Liver (tissue), 9 donors: ENCODE measurements around the gene EFCAB10. TPM values are rescaled to one million over a fixed set of nuclear protein-coding genes. Genes with fewer than 3 reads are reported as not detected.

Source experiments
- DNase-seq: peaks from one replicate; pipeline ENCODE4 v3.0.0-alpha.2; 2017; ENCODE audit warnings: low spot score
- H3K27ac ChIP-seq, 2 donors: one replicate each; pipeline ENCODE4 v1.7.0; 2013; ENCODE audit warnings: inconsistent platforms in 2 of 2, low read length in 2 of 2, control low read depth in 1 of 2, low read depth in 1 of 2, mild to moderate bottlenecking in 1 of 2
- H3K27me3 ChIP-seq, 4 donors: one replicate each; pipeline versions ENCODE4 v1.6.1 to v1.7.0; 2013; ENCODE audit warnings: low read length in 3 of 4, inconsistent platforms in 1 of 4, mild to moderate bottlenecking in 1 of 4, moderate library complexity in 1 of 4; ENCODE audit not compliant: control insufficient read depth in 4 of 4, insufficient read depth in 4 of 4
- H3K36me3 ChIP-seq, 4 donors: one replicate each; pipeline versions ENCODE4 v1.6.1 to v1.7.0; 2013; ENCODE audit warnings: low read length in 3 of 4, mild to moderate bottlenecking in 3 of 4, low read depth in 1 of 4, moderate library complexity in 1 of 4; ENCODE audit not compliant: control insufficient read depth in 4 of 4, insufficient read depth in 3 of 4
- H3K4me1 ChIP-seq, 4 donors: one replicate each; pipeline versions ENCODE4 v1.6.1 to v1.7.0; 2013; ENCODE audit warnings: low read length in 3 of 4, mild to moderate bottlenecking in 3 of 4, moderate library complexity in 1 of 4; ENCODE audit not compliant: control insufficient read depth in 4 of 4, insufficient read depth in 4 of 4
- H3K4me3 ChIP-seq, 3 donors: one replicate each; pipeline versions ENCODE4 v1.6.1 to v1.7.0; 2013; ENCODE audit warnings: low read length in 3 of 3, control low read depth in 1 of 3, low read depth in 1 of 3, mild to moderate bottlenecking in 1 of 3
- H3K9ac ChIP-seq, 2 donors: one replicate each; pipeline ENCODE4 v1.7.0; 2013; ENCODE audit warnings: low read length in 2 of 2, mild to moderate bottlenecking in 2 of 2, moderate library complexity in 2 of 2, control low read depth in 1 of 2, low read depth in 1 of 2
- H3K9me3 ChIP-seq, 4 donors: one replicate each; pipeline versions ENCODE4 v1.6.1 to v1.7.0; 2013; ENCODE audit warnings: low read length in 3 of 4; ENCODE audit not compliant: control insufficient read depth in 4 of 4
- EGR1 ChIP-seq, 2 donors: IDR thresholded peaks; 2 replicates each; pipeline ENCODE4 v1.6.1; 2016 to 2018; ENCODE audit warnings: antibody characterized with exemption in 2 of 2, low read depth in 2 of 2
- FOXA1 ChIP-seq: IDR thresholded peaks from 2 replicates; pipeline ENCODE4 v1.6.1; 2016; ENCODE audit warnings: antibody characterized with exemption
- FOXA2 ChIP-seq: IDR thresholded peaks from 2 replicates; pipeline ENCODE4 v1.6.1; 2016; ENCODE audit warnings: antibody characterized with exemption
- GABPA ChIP-seq, 2 donors: IDR thresholded peaks in 1 of 2; conservative IDR thresholded peaks in 1 of 2; 2 replicates each; pipeline ENCODE4 v1.6.1; 2016; ENCODE audit warnings: antibody characterized with exemption in 2 of 2, mild to moderate bottlenecking in 1 of 2, moderate library complexity in 1 of 2
- HNF4A ChIP-seq, 2 donors: conservative IDR thresholded peaks; 2 replicates each; pipeline ENCODE4 v1.6.1; 2016; ENCODE audit warnings: antibody characterized with exemption in 2 of 2, mild to moderate bottlenecking in 2 of 2
- HNF4G ChIP-seq: IDR thresholded peaks from 2 replicates; pipeline ENCODE4 v1.6.1; 2016; ENCODE audit warnings: antibody characterized with exemption
- JUND ChIP-seq, 2 donors: IDR thresholded peaks; 2 replicates each; pipeline ENCODE4 v1.6.1; 2016; ENCODE audit warnings: antibody characterized with exemption in 2 of 2
- NR2F2 ChIP-seq: IDR thresholded peaks from 2 replicates; pipeline ENCODE4 v1.6.1; 2016; ENCODE audit warnings: antibody characterized with exemption
- RAD21 ChIP-seq, 2 donors: IDR thresholded peaks; 2 replicates each; pipeline ENCODE4 v1.6.1; 2016; ENCODE audit warnings: antibody characterized with exemption in 2 of 2, mild to moderate bottlenecking in 2 of 2
- RXRA ChIP-seq, 2 donors: IDR thresholded peaks; 2 replicates each; pipeline ENCODE4 v1.6.1; 2017 to 2018; ENCODE audit warnings: antibody characterized with exemption in 2 of 2, mild to moderate bottlenecking in 1 of 2
- SP1 ChIP-seq: IDR thresholded peaks from 2 replicates; pipeline ENCODE4 v1.6.1; 2018; ENCODE audit warnings: antibody characterized with exemption, mild to moderate bottlenecking
- TAF1 ChIP-seq: conservative IDR thresholded peaks from 2 replicates; pipeline ENCODE4 v1.6.1; 2016; ENCODE audit warnings: antibody characterized with exemption, mild to moderate bottlenecking
- YY1 ChIP-seq: IDR thresholded peaks from 2 replicates; pipeline ENCODE4 v1.6.1; 2016; ENCODE audit warnings: antibody characterized with exemption, mild to moderate bottlenecking
- WGBS: extraction: QIAGEN DNeasy Blood & Tissue Kit; methylation state at CpG from one replicate; pipeline ENCODE4 v1.1.7; 2013; 5-methylcytosine and 5-hydroxymethylcytosine counted together
- polyA plus RNA-seq, 2 donors: library from polyadenylated mRNA; stranded (reverse) in 1 of 2; unstranded in 1 of 2; fragments of 200-250 nt in 1 of 2; fragments of >200 nt in 1 of 2; fragmentation: Nextera tagmentation in 1 of 2; extraction: Ambion mirVana in 1 of 2; gene quantifications; one replicate each; pipeline versions ENCODE4 v1.2.1 to v1.2.3, GENCODE V29; 2013 to 2015
- total RNA-seq, 2 donors: library from RNA; depleted of rRNA; stranded (reverse); fragments of >200 nt; gene quantifications; one replicate each; pipeline ENCODE4 v1.2.3, GENCODE V29; 2014
- TF ChIP-seq, protein P1 (sequence below): IDR thresholded peaks from 2 replicates; pipeline ENCODE4 v1.6.1; 2016; ENCODE audit warnings: antibody characterized with exemption
- TF ChIP-seq, protein P2 (sequence below): IDR thresholded peaks from 2 replicates; pipeline ENCODE4 v1.6.1; 2016; ENCODE audit warnings: antibody characterized with exemption
- TF ChIP-seq, protein P3 (sequence below): IDR thresholded peaks from 2 replicates; pipeline ENCODE4 v1.6.1; 2016; ENCODE audit warnings: antibody characterized with exemption, mild to moderate bottlenecking
- TF ChIP-seq, protein P4 (sequence below): fragments of 150-350 bp; IDR thresholded peaks from 2 replicates; pipeline ENCODE4 v1.5.1; 2017; ENCODE audit warnings: improper control_type of control experiment, low read depth, low read length; ENCODE audit not compliant: missing input control
- TF ChIP-seq, protein P5 (sequence below): IDR thresholded peaks from 2 replicates; pipeline ENCODE4 v1.6.1; 2016; ENCODE audit warnings: antibody characterized with exemption
- donor health status: healthy.
- donor health status: healthy.
- donor health status: healthy.
- donor health status: healthy.
- donor health status: healthy.

The EFCAB10 gene
- total and polyA plus RNA-seq, 4 donors = 0.25 TPM; not detected in 3

DNA sequence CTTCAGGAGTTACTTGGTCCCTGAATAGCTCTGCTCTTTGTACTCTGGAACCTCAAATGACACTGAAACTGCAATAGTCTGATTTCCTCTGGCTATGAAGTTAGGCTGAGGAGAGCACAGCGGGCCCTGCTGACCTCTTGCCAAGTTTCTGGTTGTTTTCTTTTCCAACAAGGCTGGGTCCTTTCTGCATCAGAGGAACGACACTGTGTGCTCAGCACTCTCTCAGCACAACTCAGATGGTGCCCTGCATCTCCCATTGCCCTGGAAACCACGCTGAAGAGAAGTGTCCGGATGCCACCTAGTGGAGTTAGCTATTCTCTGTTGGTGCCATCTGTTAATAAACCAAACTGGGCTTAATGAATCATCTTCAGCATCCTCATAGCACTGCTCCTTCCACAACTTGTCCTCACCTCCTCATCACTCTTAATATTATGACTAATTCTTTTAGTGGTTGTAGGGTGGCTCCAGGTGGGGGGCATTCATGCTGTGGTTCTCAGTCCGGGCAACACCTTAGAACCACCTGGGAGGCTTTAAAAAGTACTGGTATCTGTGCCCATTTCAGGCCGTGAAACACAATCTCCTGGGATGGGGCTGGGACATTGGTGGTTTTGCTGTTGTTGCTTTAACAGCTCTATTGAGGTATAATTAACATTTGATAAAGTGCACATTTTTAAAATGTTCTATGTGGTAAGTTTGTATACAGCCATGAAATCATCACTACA, 8.2 kb upstream of the EFCAB10 start:
- H3K27ac ChIP-seq = no peak overlapping the region
- 28% methylated on average over 6 of the region's 6 CpGs for WGBS
- no peaks in the 10 kb centered on the region for H3K36me3 ChIP-seq
- no peaks in the 10 kb centered on the region for H3K9me3 ChIP-seq
- H3K9ac ChIP-seq = no peak overlapping the region
- TF ChIP-seq HNF4G (no peak), FOXA1 (no peak), HNF4A (conservative IDR thresholded peaks at IDR 0.05) (peak in 1 of 2 donors; percentile 26), JUND (IDR thresholded peaks at IDR 0.05) (no peak), FOXA2 (no peak), EGR1 (IDR thresholded peaks at IDR 0.05; ENCODE audit: low read depth in 2 of 2) (no peak), TAF1 (no peak), YY1 (no peak), NR2F2 (no peak), RAD21 (IDR thresholded peaks at IDR 0.05) (peak; percentile 88 to 93), SP1 (no peak), RXRA (IDR thresholded peaks at IDR 0.05) (peak in 1 of 2 donors; percentile 29), GABPA (IDR thresholded peaks at IDR 0.05 in 1 of 2, conservative IDR thresholded peaks at IDR 0.05 in 1 of 2) (no peak)
- TF ChIP-seq, protein P1, sequence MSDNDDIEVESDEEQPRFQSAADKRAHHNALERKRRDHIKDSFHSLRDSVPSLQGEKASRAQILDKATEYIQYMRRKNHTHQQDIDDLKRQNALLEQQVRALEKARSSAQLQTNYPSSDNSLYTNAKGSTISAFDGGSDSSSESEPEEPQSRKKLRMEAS = no peak
- TF ChIP-seq, protein P2, sequence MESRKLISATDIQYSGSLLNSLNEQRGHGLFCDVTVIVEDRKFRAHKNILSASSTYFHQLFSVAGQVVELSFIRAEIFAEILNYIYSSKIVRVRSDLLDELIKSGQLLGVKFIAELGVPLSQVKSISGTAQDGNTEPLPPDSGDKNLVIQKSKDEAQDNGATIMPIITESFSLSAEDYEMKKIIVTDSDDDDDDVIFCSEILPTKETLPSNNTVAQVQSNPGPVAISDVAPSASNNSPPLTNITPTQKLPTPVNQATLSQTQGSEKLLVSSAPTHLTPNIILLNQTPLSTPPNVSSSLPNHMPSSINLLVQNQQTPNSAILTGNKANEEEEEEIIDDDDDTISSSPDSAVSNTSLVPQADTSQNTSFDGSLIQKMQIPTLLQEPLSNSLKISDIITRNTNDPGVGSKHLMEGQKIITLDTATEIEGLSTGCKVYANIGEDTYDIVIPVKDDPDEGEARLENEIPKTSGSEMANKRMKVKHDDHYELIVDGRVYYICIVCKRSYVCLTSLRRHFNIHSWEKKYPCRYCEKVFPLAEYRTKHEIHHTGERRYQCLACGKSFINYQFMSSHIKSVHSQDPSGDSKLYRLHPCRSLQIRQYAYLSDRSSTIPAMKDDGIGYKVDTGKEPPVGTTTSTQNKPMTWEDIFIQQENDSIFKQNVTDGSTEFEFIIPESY = no peak
- TF ChIP-seq, protein P3, sequence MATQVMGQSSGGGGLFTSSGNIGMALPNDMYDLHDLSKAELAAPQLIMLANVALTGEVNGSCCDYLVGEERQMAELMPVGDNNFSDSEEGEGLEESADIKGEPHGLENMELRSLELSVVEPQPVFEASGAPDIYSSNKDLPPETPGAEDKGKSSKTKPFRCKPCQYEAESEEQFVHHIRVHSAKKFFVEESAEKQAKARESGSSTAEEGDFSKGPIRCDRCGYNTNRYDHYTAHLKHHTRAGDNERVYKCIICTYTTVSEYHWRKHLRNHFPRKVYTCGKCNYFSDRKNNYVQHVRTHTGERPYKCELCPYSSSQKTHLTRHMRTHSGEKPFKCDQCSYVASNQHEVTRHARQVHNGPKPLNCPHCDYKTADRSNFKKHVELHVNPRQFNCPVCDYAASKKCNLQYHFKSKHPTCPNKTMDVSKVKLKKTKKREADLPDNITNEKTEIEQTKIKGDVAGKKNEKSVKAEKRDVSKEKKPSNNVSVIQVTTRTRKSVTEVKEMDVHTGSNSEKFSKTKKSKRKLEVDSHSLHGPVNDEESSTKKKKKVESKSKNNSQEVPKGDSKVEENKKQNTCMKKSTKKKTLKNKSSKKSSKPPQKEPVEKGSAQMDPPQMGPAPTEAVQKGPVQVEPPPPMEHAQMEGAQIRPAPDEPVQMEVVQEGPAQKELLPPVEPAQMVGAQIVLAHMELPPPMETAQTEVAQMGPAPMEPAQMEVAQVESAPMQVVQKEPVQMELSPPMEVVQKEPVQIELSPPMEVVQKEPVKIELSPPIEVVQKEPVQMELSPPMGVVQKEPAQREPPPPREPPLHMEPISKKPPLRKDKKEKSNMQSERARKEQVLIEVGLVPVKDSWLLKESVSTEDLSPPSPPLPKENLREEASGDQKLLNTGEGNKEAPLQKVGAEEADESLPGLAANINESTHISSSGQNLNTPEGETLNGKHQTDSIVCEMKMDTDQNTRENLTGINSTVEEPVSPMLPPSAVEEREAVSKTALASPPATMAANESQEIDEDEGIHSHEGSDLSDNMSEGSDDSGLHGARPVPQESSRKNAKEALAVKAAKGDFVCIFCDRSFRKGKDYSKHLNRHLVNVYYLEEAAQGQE = no peak
- TF ChIP-seq, protein P4, sequence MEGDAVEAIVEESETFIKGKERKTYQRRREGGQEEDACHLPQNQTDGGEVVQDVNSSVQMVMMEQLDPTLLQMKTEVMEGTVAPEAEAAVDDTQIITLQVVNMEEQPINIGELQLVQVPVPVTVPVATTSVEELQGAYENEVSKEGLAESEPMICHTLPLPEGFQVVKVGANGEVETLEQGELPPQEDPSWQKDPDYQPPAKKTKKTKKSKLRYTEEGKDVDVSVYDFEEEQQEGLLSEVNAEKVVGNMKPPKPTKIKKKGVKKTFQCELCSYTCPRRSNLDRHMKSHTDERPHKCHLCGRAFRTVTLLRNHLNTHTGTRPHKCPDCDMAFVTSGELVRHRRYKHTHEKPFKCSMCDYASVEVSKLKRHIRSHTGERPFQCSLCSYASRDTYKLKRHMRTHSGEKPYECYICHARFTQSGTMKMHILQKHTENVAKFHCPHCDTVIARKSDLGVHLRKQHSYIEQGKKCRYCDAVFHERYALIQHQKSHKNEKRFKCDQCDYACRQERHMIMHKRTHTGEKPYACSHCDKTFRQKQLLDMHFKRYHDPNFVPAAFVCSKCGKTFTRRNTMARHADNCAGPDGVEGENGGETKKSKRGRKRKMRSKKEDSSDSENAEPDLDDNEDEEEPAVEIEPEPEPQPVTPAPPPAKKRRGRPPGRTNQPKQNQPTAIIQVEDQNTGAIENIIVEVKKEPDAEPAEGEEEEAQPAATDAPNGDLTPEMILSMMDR = peak; percentile 66
- TF ChIP-seq, protein P5, sequence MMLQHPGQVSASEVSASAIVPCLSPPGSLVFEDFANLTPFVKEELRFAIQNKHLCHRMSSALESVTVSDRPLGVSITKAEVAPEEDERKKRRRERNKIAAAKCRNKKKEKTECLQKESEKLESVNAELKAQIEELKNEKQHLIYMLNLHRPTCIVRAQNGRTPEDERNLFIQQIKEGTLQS = no peak
- no peak overlapping the region for H3K4me3 ChIP-seq
- H3K4me1 ChIP-seq = peaks cover 0 to 7% (median 3%) of the 10 kb centered on the region in 4 donors
- DNase-seq = no peak
- no peaks in the 10 kb centered on the region for H3K27me3 ChIP-seq
